ENCODE measurements around the gene ARHGAP20.

GRCh38 chr11:110738641-110739040 lies 26.4 kb upstream of the ARHGAP20 start:
- TF ChIP-seq POLR2A (IDR thresholded peaks at IDR 0.05; ENCODE audit: low read depth, low read length) (no peak), POLR2AphosphoS5 (IDR thresholded peaks at IDR 0.05; ENCODE audit: low read depth, low read length) (no peak), TAF1 (IDR thresholded peaks at IDR 0.05; ENCODE audit: borderline replicate concordance, low read depth, low read length) (no peak)
